Measurements from ENCODE around the gene BEND7.

GRCh38 chr10:13512564-13512963 is 16.2 kb downstream of the BEND7 start:
- TF ChIP-seq POLR2A (IDR thresholded peaks at IDR 0.05; ENCODE audit: low read depth, low read length) (no peak), POLR2AphosphoS5 (IDR thresholded peaks at IDR 0.05; ENCODE audit: low read depth, low read length) (no peak), TAF1 (IDR thresholded peaks at IDR 0.05; ENCODE audit: low read depth, low read length) (no peak), SPI1 (IDR thresholded peaks at IDR 0.05; ENCODE audit: low read depth, low read length) (no peak)
